ENCODE measurements around the gene NABP1. TPM values are rescaled to one million over a fixed set of nuclear protein-coding genes. Genes with fewer than 3 reads are reported as not detected.

The NABP1 gene
- total and polyA plus RNA-seq, 7 donors: 4.2 to 15.4 (median 9.2) TPM

DNA sequence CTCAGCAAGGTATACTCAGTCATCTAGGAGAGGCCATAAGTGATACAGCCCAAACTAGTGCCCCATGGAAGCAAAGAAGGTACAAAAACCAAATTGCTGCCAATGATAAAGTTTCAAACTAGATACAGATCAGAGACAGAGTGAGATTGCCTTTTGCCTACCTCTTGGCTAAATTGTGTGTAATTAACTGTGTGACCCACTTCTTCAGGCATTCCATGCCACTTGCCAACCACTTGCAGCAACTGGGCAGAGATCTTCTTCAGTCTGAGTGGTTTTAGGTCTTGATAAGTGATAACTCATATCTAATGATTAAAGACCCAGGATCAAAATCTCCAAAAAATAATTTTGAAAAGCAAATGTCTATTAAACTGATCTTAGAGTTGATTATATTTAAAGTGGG lies 21.1 kb upstream of the NABP1 start:
- H3K36me3 ChIP-seq: no peaks in the 10 kb centered on the region
- intact Hi-C loops (cut with DNase I): no loop called here
- no peak overlapping the region for H3K4me3 ChIP-seq
- peak overlapping the region in 2 of 4 donors; percentile 4 to 28 for H3K27ac ChIP-seq
- no peaks in the 10 kb centered on the region for H3K9me3 ChIP-seq
- no peaks in the 10 kb centered on the region for H3K27me3 ChIP-seq
- H3K4me1 ChIP-seq: no peaks in the 10 kb centered on the region
- no peak for DNase-seq
- no peak for TF ChIP-seq POLR2A (IDR thresholded peaks at IDR 0.05)

DNA sequence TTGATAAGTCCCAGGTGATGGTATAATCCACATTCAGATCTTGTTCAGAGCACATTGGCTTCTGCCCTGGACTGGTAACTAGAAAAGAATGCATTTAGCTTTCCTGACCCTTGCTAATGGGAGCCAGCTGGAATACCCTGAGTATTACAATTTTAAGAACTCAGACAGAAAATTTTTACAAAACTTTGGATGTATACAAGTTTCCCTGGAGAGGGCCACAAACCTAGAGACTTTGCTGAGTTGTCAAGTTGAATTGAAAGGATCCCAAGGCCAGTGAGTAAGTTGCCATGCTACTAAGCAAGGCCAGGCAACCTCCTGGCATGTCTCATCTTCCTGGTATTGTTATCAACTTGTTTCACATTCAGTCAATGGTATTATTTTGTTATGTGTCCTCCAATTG lies 20.0 kb upstream of the NABP1 start:
- H3K4me1 ChIP-seq: no peaks in the 10 kb centered on the region
- no peaks in the 10 kb centered on the region for H3K36me3 ChIP-seq
- intact Hi-C loops (cut with DNase I): no loop called here
- no peak for TF ChIP-seq POLR2A (IDR thresholded peaks at IDR 0.05)
- no peak for TF ChIP-seq CTCF (IDR thresholded peaks at IDR 0.05)
- no peak for TF ChIP-seq POLR2AphosphoS5 (IDR thresholded peaks at IDR 0.05)
- no peak for TF ChIP-seq EP300 (IDR thresholded peaks at IDR 0.05)
- H3K27me3 ChIP-seq: no peaks in the 10 kb centered on the region
- no peak overlapping the region for H3K27ac ChIP-seq
- H3K4me3 ChIP-seq: no peak overlapping the region
- no peak for DNase-seq
- H3K9me3 ChIP-seq: no peaks in the 10 kb centered on the region

- H3K4me1 ChIP-seq: no peaks in the 10 kb centered on the region
- no peaks in the 10 kb centered on the region for H3K36me3 ChIP-seq
- no peak overlapping the region for H3K4me3 ChIP-seq
- intact Hi-C loops (cut with DNase I): no loop called here
- H3K27me3 ChIP-seq: no peaks in the 10 kb centered on the region
- no peak for TF ChIP-seq CTCF (IDR thresholded peaks at IDR 0.05)
- no peak for TF ChIP-seq POLR2AphosphoS5 (IDR thresholded peaks at IDR 0.05)
- TF ChIP-seq EP300 (IDR thresholded peaks at IDR 0.05): no peak
- TF ChIP-seq POLR2A (IDR thresholded peaks at IDR 0.05): no peak
- DNase-seq: no peak
- no peaks in the 10 kb centered on the region for H3K9me3 ChIP-seq
- H3K27ac ChIP-seq: no peak overlapping the region
Observed at GRCh38 chr2:191659198-191659597, 18.7 kb upstream of the NABP1 start.

DNA sequence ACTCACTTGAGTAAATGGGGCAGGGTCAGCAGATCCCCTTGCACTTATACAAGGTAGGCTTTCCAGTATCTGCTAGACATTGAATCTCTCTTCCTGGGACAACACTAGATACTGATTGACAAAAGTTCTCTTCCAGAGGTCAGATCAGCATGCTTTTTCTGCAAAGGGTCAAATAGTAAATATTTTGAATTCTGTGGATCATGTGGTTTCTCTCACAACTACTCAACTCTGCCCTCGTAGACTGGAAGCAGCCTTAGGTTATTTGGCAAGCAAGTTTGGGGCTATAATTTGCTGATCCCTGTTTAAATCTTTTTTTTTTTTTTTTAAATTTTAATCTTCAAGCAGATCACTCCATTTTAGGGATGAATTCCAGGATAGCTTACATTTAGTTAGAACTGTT lies 17.4 kb upstream of the NABP1 start:
- 2 to 85% methylated on average over 1 of the region's 1 CpG for WGBS, 2 donors
- no peak for DNase-seq
- H3K4me3 ChIP-seq: no peak overlapping the region
- H3K9me3 ChIP-seq: no peaks in the 10 kb centered on the region
- intact Hi-C loops (cut with DNase I): no loop called here
- H3K4me1 ChIP-seq: no peaks in the 10 kb centered on the region
- TF ChIP-seq POLR2AphosphoS5 (IDR thresholded peaks at IDR 0.05): no peak
- TF ChIP-seq POLR2A (IDR thresholded peaks at IDR 0.05): no peak
- no peak for TF ChIP-seq CTCF (IDR thresholded peaks at IDR 0.05)
- no peak for TF ChIP-seq EP300 (IDR thresholded peaks at IDR 0.05)
- no peaks in the 10 kb centered on the region for H3K27me3 ChIP-seq
- H3K36me3 ChIP-seq: no peaks in the 10 kb centered on the region
- H3K27ac ChIP-seq: no peak overlapping the region

- Histone ChIP-seq H3K9me3 (no peaks in the 10 kb centered on the region), H3K27ac (no peak overlapping the region), H3K4me3 (no peak overlapping the region), H3K36me3 (no peaks in the 10 kb centered on the region), H3K4me1 (no peaks in the 10 kb centered on the region), H3K27me3 (no peaks in the 10 kb centered on the region)
- DNase-seq: no peak
- intact Hi-C loops (cut with DNase I): no loop called here
- WGBS, 2 donors: 83 to 89% methylated on average over 2 of the region's 2 CpGs
- no peak for TF ChIP-seq CTCF (IDR thresholded peaks at IDR 0.05)
Observed at GRCh38 chr2:191661097-191661924, 16.6 kb upstream of the NABP1 start.

Data from sigmoid colon (tissue), 7 donors.